ENCODE data around the gene PIF1. TPM values are rescaled to one million over a fixed set of nuclear protein-coding genes. Genes with fewer than 3 reads are reported as not detected.

Gene PIF1
- polyA plus RNA-seq, 1 donor from 2014 or later, result 0.78 TPM

- H4K20me1 ChIP-seq (ENCODE audit: insufficient read depth), result no peaks in the 10 kb centered on the region
- H3K9me3 ChIP-seq (ENCODE audit: low read length), result no peaks in the 10 kb centered on the region
- H3K4me2 ChIP-seq (ENCODE audit: low read length), result no peak overlapping the region
- H3K79me2 ChIP-seq (replicated peaks; ENCODE audit: insufficient read depth, low read length), result no peaks in the 10 kb centered on the region
- no peak overlapping the region for H3K9ac ChIP-seq (ENCODE audit: low read length)
- no peak overlapping the region for H3K4me3 ChIP-seq (ENCODE audit: low read length)
- H3K27me3 ChIP-seq (ENCODE audit: insufficient read depth, low read depth, low read length), result no peaks in the 10 kb centered on the region
- H3K27ac ChIP-seq (ENCODE audit: low read length), result no peak overlapping the region
- no peaks in the 10 kb centered on the region for H3K36me3 ChIP-seq (ENCODE audit: insufficient read depth, low read length)
- H2AFZ ChIP-seq (ENCODE audit: low read depth, low read length), result no peak overlapping the region
- TF ChIP-seq TAF1 (IDR thresholded peaks at IDR 0.05; ENCODE audit: low read depth), result no peak
- no peak for TF ChIP-seq RAD21 (conservative IDR thresholded peaks at IDR 0.05)
- no peak for TF ChIP-seq EZH2 (IDR thresholded peaks at IDR 0.05; ENCODE audit: borderline replicate concordance, insufficient read depth, low read length, poor library complexity, severe bottlenecking)
- no peak for TF ChIP-seq REST (IDR thresholded peaks at IDR 0.05; ENCODE audit: borderline replicate concordance)
- TF ChIP-seq EP300 (conservative IDR thresholded peaks at IDR 0.05; ENCODE audit: poor library complexity, severe bottlenecking), result no peak
- TF ChIP-seq SMC3 (conservative IDR thresholded peaks at IDR 0.05; ENCODE audit: poor library complexity), result no peak
- TF ChIP-seq CTCF (IDR thresholded peaks at IDR 0.05; ENCODE audit: poor library complexity, severe bottlenecking), result no peak
- no peak for TF ChIP-seq POLR2AphosphoS5 (IDR thresholded peaks at IDR 0.05)
- H3K9me2 ChIP-seq (ENCODE audit: insufficient read depth, low read length), result no peaks in the 10 kb centered on the region
- no peaks in the 10 kb centered on the region for H3F3A ChIP-seq (ENCODE audit: insufficient read depth, low read length, poor library complexity, severe bottlenecking)
These were observed 12.1 kb upstream of the PIF1 start for GRCh38 chr15:64837502-64837901.

- no peak overlapping the region for H3K27ac ChIP-seq (ENCODE audit: low read length)
- no peak overlapping the region for H2AFZ ChIP-seq (ENCODE audit: low read depth, low read length)
These were observed 10.6 kb upstream of the PIF1 start for GRCh38 chr15:64836023-64836536.

More at GRCh38 chr15:64836023-64836536, 10.6 kb upstream of the PIF1 start:
- H3K4me3 ChIP-seq (ENCODE audit: low read length), result no peak overlapping the region
- no peaks in the 10 kb centered on the region for H3K9me3 ChIP-seq (ENCODE audit: low read length)
- H3K9me2 ChIP-seq (ENCODE audit: insufficient read depth, low read length), result no peaks in the 10 kb centered on the region
- H3K36me3 ChIP-seq (ENCODE audit: insufficient read depth, low read length), result no peaks in the 10 kb centered on the region
- H3K4me2 ChIP-seq (ENCODE audit: low read length), result no peak overlapping the region
- H3K27me3 ChIP-seq (ENCODE audit: insufficient read depth, low read depth, low read length), result no peaks in the 10 kb centered on the region
- H3K79me2 ChIP-seq (replicated peaks; ENCODE audit: insufficient read depth, low read length), result no peaks in the 10 kb centered on the region
- no peak overlapping the region for H3K9ac ChIP-seq (ENCODE audit: low read length)
- TF ChIP-seq CTCF (IDR thresholded peaks at IDR 0.05; ENCODE audit: poor library complexity, severe bottlenecking), result no peak
- no peak for TF ChIP-seq EZH2 (IDR thresholded peaks at IDR 0.05; ENCODE audit: borderline replicate concordance, insufficient read depth, low read length, poor library complexity, severe bottlenecking)
- TF ChIP-seq SMC3 (conservative IDR thresholded peaks at IDR 0.05; ENCODE audit: poor library complexity), result no peak
- TF ChIP-seq REST (IDR thresholded peaks at IDR 0.05; ENCODE audit: borderline replicate concordance), result no peak
- TF ChIP-seq MXI1 (conservative IDR thresholded peaks at IDR 0.05; ENCODE audit: poor library complexity, severe bottlenecking), result no peak
- TF ChIP-seq TAF1 (IDR thresholded peaks at IDR 0.05; ENCODE audit: low read depth), result no peak
- TF ChIP-seq EP300 (conservative IDR thresholded peaks at IDR 0.05; ENCODE audit: poor library complexity, severe bottlenecking), result no peak
- TF ChIP-seq POLR2AphosphoS5 (IDR thresholded peaks at IDR 0.05), result no peak
- TF ChIP-seq RAD21 (conservative IDR thresholded peaks at IDR 0.05), result no peak
- H4K20me1 ChIP-seq (ENCODE audit: insufficient read depth), result no peaks in the 10 kb centered on the region
- H3F3A ChIP-seq (ENCODE audit: insufficient read depth, low read length, poor library complexity, severe bottlenecking), result no peaks in the 10 kb centered on the region

Data from neural cell (in vitro differentiated cells).